Measurements from ENCODE around the gene C17orf67.

Gene C17orf67

GRCh38 chr17:56808503-56808902 lies 25.2 kb downstream of the C17orf67 start:
- DNase-seq (ENCODE audit: low spot score), result no peak

GRCh38 chr17:56807723-56808122 lies 26.0 kb downstream of the C17orf67 start:
- no peak for DNase-seq (ENCODE audit: low spot score)

- no peak for DNase-seq (ENCODE audit: low spot score)
Measured at GRCh38 chr17:56806949-56807348, 26.8 kb downstream of the C17orf67 start.

GRCh38 chr17:56804454-56804853 lies 29.3 kb downstream of the C17orf67 start:
- DNase-seq (ENCODE audit: low spot score), result no peak

- no peak for DNase-seq (ENCODE audit: low spot score)
Measured at GRCh38 chr17:56803071-56803470, 30.6 kb downstream of the C17orf67 start.

GRCh38 chr17:56801459-56802178 lies 32.1 kb downstream of the C17orf67 start:
- DNase-seq (ENCODE audit: low spot score), result no peak

GRCh38 chr17:56798916-56799315 lies 34.8 kb downstream of the C17orf67 start:
- no peak for DNase-seq (ENCODE audit: low spot score)

GRCh38 chr17:56796536-56796935 lies 37.2 kb downstream of the C17orf67 start:
- DNase-seq (ENCODE audit: low spot score), result no peak

GRCh38 chr17:56795221-56795865 lies 38.4 kb downstream of the C17orf67 start:
- DNase-seq (ENCODE audit: low spot score), result no peak

GRCh38 chr17:56793957-56794356 lies 39.8 kb downstream of the C17orf67 start:
- DNase-seq (ENCODE audit: low spot score), result no peak

GRCh38 chr17:56793531-56793930 lies 40.2 kb downstream of the C17orf67 start:
- DNase-seq (ENCODE audit: low spot score), result no peak

GRCh38 chr17:56792267-56792666 lies 41.5 kb downstream of the C17orf67 start:
- DNase-seq (ENCODE audit: low spot score), result no peak

- DNase-seq (ENCODE audit: low spot score), result no peak
Measured at GRCh38 chr17:56786989-56787482, 46.7 kb downstream of the C17orf67 start.

- DNase-seq (ENCODE audit: low spot score), result no peak
Measured at GRCh38 chr17:56785997-56786680, 47.6 kb downstream of the C17orf67 start.

GRCh38 chr17:56785405-56785804 lies 48.3 kb downstream of the C17orf67 start:
- DNase-seq (ENCODE audit: low spot score), result no peak

- DNase-seq (ENCODE audit: low spot score), result no peak
Measured at GRCh38 chr17:56782338-56782737, 51.4 kb downstream of the C17orf67 start.

GRCh38 chr17:56781906-56782305 lies 51.8 kb downstream of the C17orf67 start:
- no peak for DNase-seq (ENCODE audit: low spot score)

GRCh38 chr17:56779898-56780777 lies 53.6 kb downstream of the C17orf67 start:
- DNase-seq (ENCODE audit: low spot score), result peak; percentile 98

GRCh38 chr17:56779322-56779721 lies 54.4 kb downstream of the C17orf67 start:
- no peak for DNase-seq (ENCODE audit: low spot score)

- DNase-seq (ENCODE audit: low spot score), result no peak
Measured at GRCh38 chr17:56778898-56779297, 54.8 kb downstream of the C17orf67 start.

- DNase-seq (ENCODE audit: low spot score), result no peak
Measured at GRCh38 chr17:56777859-56778258, 55.9 kb downstream of the C17orf67 start.

GRCh38 chr17:56774650-56775049 lies 59.1 kb downstream of the C17orf67 start:
- no peak for DNase-seq (ENCODE audit: low spot score)
